GM21367 (cell line): ENCODE results near the gene RAPGEF3.

Experiments used
- ATAC-seq: cut with Tn5 transposase; IDR thresholded peaks from one replicate; pipeline ENCODE4 v1.9.1; 2021; ENCODE audit not compliant: unreplicated experiment

RAPGEF3 gene

DNA sequence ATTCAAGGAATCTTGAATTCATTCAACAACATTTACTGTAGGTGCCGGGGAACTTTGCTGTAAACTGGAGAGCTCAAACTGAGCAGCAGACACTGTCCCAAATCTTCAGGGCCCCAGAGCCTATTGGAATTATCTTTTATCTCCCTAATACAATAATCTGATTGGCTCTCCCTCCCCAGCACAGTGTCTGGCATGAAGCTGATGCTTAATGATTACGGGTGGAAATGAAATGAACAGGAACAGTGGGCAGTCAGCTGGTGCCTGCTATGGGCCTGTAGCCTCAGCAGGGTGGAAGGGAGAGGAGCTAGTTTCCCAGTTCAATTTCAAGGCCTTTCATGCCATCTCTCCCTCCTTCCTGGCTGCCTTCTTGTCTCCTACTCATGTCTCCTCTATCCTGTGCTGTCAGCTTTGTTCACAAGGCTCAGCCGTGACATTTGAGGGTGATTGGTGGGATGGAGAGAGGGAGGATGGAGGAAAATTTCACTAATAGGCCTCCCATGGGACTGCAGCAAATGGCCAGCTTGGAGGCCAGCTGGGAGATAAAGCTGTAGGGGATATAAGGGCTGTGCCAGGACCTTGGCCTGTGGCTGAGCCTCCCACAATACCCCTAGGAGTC, 4.3 kb upstream of the RAPGEF3 start:
- ATAC-seq = no peak

DNA sequence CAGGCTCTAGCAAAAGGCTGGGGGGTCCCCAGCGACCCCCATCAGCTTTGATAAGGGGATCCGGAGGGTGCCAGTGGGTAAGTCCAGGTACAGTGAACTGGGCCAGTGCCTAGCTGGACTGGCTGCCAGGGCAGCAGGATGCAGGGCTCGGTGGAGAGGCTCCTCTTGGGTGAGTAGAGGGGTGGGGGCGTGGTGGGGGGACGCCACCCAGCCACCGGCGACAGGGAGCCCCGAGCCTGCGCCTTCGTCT, 171 bp downstream of the RAPGEF3 start:
- ATAC-seq = no peak

DNA sequence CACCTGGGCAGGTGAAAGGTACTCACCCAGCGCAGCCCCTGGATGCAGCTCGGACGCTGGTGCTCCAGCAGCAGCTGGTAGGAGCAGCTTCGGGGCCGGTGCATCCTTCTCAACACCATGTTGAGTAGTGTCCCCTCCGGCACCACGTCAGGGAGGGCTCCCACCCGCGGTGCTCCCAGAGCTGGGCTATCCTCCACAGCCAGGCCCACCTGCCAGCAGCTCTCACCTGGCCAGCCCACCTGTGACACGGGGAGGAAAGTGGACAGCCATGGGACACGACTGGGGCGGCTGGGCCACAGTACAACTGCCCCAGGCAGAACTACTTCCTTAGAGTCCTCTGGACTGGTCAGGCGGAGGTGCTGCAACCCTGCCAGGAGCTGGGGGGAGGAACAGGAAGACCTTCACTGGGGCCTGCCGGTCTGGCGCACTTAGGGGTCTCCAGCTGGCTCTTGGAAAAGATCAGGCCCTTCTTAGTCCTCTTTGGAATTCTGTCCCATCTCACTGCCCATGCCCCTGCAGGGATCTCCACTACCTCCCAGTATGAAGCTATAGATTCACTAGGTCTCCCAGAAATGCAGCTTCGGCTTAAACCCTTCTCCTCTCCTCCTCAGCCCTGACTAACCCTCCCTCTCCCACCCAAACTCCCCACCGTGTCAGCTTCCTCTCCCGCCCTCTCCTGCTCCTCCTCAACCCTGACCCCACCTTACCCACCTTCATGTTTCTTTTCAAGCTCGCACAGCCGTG, 668 bp downstream of the RAPGEF3 start:
- no peak for ATAC-seq

DNA sequence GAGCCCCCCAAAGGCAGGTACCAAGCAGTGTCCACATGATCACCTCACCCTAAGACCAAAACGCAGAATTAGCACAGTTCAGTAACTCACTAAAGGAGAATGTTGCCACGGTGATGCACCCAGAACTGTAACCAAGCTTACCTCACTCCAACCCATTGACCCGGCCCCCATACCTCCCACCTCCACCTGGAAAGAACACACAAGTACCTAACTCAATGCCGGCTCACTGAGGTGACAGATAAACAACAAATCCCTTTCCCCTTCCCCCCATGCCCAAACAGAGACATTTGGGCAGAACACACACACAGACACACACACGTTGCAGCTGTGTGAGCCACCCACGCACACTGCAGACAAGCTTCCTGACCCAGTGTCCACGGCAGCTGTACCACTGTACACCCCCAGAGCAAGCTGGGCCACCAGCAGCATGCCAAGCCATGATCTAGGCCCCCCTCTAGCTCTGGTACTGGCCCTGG, 1.3 kb downstream of the RAPGEF3 start:
- no peak for ATAC-seq

DNA sequence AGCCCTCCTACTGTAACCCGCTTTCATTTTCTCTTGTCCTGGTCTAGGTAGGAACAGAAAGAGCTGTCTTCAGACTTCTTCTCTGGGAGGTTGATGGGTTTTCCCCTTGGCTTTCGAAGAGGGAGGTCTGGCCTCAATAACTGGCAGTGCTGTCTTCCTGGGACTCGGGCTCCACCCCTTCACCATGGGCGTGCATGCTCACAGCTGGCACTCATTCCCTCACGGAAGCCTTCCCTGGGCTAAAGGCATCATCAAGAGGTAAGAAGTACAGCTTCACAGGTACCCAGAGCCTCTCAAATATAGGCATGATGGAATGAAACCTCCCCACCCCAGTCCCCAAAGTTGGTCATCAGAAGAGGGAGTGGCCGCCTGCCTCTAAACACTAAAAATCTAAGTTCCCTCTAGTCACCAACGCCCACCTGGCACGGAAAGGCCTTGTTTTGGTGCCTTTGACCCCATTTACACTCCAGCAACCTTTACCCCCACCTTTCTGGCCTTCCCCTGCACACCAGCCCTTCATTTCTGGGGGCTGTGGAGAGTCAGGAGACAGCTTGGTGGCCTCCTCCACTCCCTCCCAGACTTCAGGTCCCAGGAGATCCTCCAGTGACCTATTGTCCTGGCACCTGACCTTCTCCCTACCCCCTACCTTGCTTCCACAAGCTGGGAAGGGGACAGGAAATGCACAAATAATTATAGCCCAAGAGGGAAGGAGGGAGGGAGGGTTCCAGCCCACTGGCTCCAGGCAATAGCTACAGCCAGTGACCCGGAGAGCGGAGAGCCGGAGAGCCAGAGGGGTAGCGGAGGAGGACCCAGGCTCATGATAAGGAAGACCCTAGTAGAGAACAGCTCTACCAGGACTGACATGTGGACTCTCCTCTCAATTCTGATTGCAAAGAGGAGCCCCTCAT, 2.8 kb downstream of the RAPGEF3 start:
- ATAC-seq = peak; percentile 69

DNA sequence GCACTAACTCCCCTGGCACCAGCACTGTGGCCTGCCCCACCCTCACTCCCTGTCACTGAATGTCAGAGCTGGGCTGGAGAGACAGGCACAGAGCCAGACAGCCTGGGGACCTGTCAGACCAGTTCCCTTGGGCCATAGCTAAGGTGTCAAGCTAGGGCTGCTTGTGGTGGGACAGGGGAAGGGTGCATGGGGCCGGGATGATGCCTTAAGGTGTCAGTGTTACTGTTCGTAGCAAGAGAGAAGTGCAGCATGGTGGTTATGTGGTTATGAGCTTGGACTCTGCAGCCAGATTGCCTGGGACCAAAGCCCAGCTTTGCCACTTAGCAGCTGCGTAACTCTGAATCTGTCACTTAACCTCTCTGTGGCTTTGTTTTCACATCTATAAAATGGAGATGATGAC, 3.8 kb downstream of the RAPGEF3 start:
- ATAC-seq = no peak

DNA sequence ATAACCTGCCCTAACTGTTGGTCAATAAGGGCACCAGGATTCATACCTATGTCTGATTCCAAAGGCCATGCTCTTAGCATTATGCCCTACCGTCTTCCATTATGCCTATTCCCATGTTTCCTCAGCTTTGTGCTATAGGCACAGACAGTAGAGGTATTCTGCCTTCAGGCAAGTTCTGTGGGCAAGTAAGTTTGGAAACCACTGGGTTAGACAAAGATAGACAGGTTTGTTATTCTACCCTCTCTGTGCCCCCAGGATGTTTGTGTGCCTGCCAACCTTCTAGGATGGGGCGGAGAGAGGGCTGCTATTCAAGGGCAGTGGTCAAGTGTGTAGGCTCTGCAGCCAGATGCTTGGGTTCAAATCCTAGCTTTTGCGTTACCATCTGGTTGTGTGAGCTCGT, 4.6 kb downstream of the RAPGEF3 start:
- no peak for ATAC-seq

DNA sequence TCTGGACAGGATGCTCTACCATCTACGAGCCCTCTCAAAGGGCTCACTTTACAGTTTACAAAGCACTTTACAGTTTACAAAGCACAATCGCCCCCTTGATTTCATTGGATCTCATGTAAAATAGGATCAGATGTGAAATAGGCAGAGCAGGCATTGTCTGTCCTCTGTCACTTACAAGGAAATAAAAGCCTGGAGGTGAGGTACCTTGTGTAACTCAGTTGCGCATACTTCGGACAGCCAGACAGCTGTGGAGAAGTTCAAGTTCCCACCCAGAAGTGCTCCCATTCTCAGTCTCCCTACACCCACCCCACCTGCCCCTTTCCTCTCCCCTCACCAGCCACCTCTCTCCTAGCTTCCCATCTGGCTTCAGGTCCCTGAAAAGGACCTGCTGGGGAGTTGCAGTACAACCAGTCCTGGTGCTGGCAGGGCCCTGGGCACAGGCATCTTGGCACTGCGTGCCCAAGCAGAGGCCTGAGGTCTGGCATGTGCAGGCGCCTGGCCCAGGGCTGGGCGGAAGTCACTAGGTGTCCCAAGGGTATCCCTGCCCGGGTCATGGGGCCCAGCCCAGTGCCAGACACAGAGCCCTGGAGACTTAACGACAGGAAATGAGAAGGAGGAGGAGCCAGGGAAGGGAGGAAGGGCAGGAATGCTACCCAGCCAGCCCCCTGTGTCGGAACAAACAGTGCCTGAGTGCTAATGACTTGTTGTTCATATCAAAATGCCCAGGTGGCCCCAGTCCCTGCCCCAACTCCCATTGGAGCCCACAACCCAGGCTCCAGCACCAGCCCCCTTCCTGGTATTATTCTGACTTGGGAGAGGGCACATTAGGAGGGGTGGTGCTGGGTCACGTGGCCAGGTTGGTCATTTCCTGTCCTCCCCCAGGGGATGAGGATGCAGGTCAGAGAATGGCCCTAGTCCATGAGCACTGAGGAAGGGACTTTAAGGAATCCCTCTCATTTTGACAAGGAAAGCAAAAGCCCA, 5.4 kb downstream of the RAPGEF3 start:
- ATAC-seq = no peak

DNA sequence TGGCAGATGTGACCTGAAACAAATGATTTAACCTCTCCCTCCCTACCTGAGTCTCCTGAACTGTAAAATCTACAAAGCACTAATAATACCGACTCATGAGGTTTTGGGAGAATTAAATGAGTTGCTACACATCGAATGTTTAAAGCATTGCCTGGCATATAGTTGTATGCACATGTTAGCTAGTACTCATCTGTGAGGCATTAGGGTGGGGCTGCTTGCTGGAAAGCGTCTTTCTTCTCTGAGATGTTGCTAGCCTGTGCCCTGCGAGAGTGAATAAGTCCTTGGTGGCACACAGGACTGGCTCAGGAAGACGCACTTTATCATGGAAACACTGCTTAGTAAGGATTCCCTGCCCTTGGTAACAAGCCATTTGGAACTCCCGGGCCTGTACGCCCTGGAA, 6.1 kb downstream of the RAPGEF3 start:
- no peak for ATAC-seq

DNA sequence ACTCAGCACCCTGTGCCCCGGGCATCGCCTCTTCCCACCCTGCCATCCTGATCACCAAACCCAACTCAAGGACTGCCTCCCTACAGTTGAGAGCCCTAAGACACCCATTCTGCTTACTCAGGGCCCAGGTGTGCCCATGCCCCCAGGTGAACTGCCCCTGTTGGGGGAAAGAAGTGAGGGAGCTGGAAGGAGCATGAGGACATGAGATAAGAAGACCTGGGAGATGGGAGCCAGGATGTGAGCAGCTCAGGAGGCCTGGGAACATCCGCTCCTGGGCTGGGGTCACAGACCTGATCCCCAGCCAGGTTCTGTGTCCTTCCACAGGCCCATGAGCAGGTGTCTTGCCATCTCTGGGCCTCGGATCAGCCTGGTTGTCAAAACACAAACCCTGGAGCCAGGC, 6.6 kb downstream of the RAPGEF3 start:
- no peak for ATAC-seq

DNA sequence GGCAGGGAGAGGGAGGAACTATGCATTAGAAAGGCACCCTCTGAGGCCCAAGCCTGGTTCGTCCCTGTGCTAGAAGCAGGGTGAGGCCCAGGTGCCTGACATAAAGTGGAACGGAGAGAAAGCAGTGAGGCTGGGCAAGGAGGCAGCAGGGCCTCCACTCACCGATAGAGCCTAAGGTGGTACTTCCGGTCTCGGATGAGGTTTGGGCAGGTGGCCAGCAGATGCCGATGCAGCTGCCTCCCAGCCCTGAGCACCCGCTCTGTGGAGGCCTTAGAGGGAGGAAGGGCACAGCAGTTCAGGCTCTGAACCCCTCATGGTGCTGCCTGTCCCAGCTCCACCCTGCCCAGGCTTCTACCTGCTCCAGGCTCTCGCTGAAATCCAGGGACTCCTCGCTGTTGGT, 7.1 kb downstream of the RAPGEF3 start:
- ATAC-seq = no peak

DNA sequence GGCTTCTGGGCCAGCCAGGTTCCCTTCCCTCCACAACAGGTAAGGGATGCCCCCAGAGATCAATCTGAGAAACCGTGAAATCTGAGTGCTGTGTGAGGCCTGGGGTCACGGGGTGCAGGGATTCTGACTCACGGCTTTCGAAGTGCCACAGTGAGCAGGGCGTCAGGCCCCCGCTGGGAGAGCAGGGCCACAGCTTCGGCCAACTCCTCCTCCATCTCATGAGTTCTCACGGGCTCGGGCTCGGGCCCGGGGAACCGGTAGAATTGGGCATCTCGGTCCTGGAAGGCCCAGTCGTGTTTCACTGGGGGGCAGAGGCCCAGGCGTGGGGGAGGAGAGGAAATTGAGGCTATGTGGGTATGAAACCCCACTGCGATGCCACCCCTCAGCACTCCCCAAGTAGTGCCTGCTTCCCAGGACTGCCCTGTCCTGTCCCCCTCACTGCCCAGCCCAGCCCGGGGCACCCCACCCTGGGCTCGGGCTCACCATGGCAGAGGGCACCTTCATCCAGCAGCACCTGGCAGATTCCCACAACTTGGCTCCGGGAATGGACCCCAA, 7.7 kb downstream of the RAPGEF3 start:
- ATAC-seq = no peak

DNA sequence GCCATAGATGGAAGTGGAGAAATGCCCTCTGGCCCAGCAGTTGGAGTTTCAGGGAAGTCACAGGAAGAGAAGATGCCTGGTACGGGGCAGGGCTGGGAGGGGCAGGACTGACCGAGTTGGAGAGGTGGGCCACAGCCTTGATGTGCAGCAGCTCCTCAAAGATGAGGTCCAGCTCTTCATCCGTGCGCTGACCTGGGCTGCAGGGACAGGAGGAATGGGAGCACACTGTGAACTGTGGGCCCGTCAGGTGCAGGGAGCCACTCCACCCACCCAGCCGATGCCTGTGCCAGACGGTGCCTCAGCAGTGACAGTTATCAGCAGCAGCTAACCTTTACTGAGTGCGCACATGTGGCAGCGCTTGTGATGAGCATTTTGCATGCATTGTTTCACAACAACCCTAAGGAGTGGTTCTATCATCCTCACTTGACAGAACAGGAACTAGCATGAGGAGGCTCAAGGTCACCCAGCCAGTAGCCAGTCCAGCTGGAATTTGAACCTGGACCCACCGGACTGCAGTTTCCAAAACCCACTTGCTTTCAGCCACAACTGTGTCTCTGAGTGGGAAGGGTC, 8.4 kb downstream of the RAPGEF3 start:
- no peak for ATAC-seq

DNA sequence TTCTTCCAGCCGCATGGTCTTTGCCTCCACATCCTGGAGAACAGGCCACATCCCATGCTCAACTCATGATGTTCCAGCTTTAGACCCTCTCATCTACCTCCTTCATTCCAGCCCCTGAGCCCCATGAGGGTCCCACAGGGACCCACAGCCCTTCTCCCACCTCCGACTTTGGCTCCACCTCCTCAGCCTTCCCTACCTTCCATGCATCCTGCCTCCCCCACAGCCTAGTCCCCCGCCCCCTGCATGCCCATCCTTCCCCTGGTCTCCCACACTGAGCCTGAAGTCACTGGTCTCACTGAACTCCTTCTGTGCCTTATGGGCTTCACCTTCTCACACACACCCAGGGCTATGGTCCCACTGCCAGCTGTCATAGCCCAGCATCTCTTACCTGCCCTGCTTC, 9.8 kb downstream of the RAPGEF3 start:
- no peak for ATAC-seq

DNA sequence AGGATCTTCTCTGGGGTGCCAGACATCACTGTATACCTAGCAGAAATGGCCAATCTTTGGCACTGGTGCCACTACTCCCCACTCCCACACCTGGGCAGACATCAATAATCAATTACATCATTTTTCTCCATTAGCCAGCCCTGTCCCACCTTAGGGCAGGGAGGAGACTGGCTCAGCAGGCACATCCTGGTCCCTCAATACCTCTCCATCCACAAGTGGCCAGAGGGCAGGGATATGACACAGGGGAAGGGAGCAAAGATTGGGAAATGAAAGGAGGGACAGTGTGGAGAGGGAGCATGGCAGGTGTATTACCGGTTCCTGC, 10.2 kb downstream of the RAPGEF3 start:
- ATAC-seq = no peak

DNA sequence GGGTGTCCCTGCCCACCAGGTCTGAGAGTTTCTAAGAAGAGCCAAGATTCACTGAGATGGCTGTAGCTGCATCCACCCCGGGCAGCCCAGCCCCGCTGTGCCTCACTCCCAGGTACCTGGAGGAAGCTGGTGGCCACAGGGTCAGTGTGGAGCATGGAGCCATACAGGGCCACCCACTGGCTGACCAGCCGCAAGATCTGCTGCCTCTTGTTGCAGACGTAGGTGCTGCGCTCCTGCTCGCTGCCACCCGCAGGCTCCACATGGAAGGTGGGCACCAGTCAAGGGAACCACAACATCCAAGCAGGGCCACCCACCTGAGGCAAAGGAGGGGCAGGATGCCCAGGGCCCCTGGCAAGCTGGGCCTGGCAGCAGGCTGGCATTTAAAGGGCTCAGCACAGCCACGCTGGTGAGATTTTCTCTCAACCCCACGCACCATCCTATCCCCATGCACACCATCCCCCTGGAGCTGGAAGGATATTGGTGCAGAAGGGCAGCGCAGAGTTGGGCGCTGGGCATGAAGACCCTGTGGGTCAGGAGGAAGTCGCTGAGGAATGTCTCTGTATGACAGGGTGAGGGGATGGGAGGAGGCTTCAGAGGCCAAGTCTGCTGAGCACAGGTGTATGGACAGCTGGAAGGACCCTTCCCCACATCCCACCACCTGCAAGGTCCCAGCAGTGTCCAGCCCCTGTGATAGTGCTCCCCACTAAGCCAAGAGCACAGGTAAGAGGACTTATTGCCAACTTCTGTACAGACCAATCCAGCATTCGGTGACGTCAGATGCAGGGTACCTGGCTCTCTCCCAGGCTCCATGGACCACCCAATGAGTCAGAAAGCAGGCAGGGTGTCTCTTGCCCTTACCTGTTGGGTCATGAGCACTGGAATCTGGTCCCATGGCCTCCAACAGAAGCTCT, 10.8 kb downstream of the RAPGEF3 start:
- no peak for ATAC-seq

DNA sequence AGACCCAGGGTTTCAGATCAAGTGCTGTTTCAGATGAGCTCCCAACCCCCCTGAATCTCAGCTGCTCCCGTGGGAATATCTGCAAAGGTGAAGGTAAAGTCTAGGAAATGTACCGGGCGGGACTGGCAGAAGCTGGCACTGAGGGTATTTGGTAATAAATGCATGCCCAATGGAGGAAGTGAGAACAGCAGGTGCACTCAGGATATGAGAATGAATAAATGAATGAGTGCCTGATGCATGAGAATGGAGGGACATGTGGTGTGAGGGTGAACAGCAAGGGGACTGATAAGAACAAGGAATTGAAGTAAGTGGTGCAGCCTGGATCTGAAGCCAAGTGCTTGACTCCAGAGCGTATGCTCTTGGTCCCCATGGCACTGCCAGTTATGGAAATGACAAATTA, 11.6 kb downstream of the RAPGEF3 start:
- ATAC-seq = no peak

DNA sequence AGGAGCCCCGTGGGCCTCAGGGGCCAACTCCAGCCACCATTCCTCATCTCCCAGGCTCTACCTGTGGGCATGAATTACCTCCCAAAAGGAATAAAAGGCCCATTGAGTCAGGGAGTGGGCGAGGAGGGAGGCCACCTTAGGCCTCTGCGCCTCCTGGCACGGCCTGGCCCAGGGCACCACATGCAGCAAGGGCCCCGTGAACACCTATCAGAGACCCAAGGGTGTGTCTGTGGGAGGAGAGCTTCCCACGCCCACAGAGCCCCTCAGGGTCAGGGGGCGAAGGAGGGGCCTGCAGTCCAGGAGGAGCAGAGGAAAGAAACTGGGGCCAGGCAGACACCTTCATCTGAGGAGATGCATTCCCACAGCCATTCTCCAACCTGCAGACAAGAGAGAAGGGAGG, 12.2 kb downstream of the RAPGEF3 start:
- no peak for ATAC-seq

DNA sequence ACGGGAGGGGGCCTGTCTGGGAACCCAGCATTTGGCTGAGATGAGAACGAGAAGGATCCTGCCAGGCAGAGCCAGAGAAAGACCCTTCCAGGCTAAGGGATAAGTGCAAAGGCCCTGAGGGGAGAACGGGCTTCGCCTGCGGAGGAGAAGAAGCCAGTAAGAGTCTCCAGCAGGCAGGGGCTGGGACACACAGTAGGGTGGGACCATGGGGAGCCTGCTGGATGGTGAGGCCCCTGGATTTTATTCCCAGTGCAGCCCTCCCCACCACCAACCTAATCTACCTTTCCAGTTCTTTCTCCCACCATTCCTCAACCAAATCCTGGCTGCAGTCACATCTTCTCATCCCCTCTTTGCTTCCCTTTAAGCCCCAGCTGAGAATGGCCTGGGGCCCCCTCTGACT, 12.6 kb downstream of the RAPGEF3 start:
- ATAC-seq = no peak
